WERI-Rb-1 (cell line): Measurements from ENCODE around the gene AFF1.
"Not testable (repeated sequence)": the region's sequence is repeated elsewhere in the genome, so short reads cannot be mapped to it uniquely, and the experiment has no call there.

Experiments used
- DNase-seq: peaks from one replicate; pipeline ENCODE4 v3.0.0-alpha.2; 2020
- H3K27ac ChIP-seq: fragments of 250-450 bp; sonication (Bioruptor Pico); 2 replicates; pipeline ENCODE4 v1.5.1; 2020; ENCODE audit warnings: mild to moderate bottlenecking, moderate library complexity
- H3K27me3 ChIP-seq: fragments of 250-450 bp; sonication (Bioruptor Pico); 2 replicates; pipeline ENCODE4 v1.5.1; 2021; ENCODE audit warnings: mild to moderate bottlenecking, low read depth, moderate library complexity; ENCODE audit not compliant: insufficient read depth, severe bottlenecking
- H3K36me3 ChIP-seq: fragments of 250-450 bp; sonication (Bioruptor Pico); 2 replicates; pipeline ENCODE4 v1.5.1; 2020; ENCODE audit warnings: mild to moderate bottlenecking, moderate library complexity
- H3K4me3 ChIP-seq: 2 replicates; pipeline ENCODE4 v1.5.1; 2011; ENCODE audit warnings: low read depth, mild to moderate bottlenecking, control low read depth, low read length
- H3K9me3 ChIP-seq: fragments of 250-450 bp; sonication (Bioruptor Pico); 2 replicates; pipeline ENCODE4 v1.5.1; 2021; ENCODE audit warnings: mild to moderate bottlenecking, moderate library complexity; ENCODE audit not compliant: severe bottlenecking
- CTCF ChIP-seq: IDR thresholded peaks from 2 replicates; pipeline ENCODE4 v1.5.1; 2011; ENCODE audit warnings: low read depth, mild to moderate bottlenecking, control low read depth, inconsistent platforms, low read length

The AFF1 gene

DNA sequence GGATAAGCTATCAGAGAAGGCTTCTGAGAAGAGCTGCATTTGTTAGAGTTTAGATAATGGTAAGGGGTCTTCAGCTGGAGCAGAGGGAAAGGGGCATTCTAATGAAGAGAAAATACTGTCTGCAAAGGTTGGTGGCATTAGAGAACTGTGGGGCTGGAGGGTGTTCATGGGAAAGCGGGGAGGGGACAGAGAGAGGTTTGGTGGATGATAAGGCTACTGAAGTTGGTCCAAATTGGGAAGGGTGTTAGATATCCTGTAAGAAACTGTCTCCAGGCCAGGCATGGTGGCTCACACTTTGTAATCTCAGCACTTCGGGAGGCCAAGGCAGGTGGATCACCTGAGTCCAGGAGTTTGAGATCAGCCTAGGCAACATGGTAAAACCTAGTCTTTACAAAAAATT, 59.9 kb downstream of the AFF1 start:
- no peak overlapping the region for H3K4me3 ChIP-seq
- no peak for DNase-seq
- H3K9me3 ChIP-seq = no peaks in the 10 kb centered on the region
- no peak overlapping the region for H3K27ac ChIP-seq
- no peaks in the 10 kb centered on the region for H3K36me3 ChIP-seq
- no peaks in the 10 kb centered on the region for H3K27me3 ChIP-seq
- TF ChIP-seq CTCF = no peak

GRCh38 chr4:86996510-86996909, 61.7 kb downstream of the AFF1 start:
- H3K27ac ChIP-seq = peak overlapping the region; percentile 77
- not testable (repeated sequence) for DNase-seq, H3K9me3 ChIP-seq, H3K4me3 ChIP-seq, H3K27me3 ChIP-seq, H3K36me3 ChIP-seq

- no peaks in the 10 kb centered on the region for H3K27me3 ChIP-seq
- no peak overlapping the region; the same call in 1 of the 2 replicates for H3K27ac ChIP-seq
- H3K4me3 ChIP-seq = no peak overlapping the region
- H3K36me3 ChIP-seq = no peaks in the 10 kb centered on the region
- no peaks in the 10 kb centered on the region for H3K9me3 ChIP-seq
- DNase-seq = no peak
- no peak for TF ChIP-seq CTCF
Measured at GRCh38 chr4:86999136-86999643, 64.4 kb downstream of the AFF1 start.

GRCh38 chr4:87002682-87003043, 67.9 kb downstream of the AFF1 start:
- Histone ChIP-seq H3K27me3 (no peaks in the 10 kb centered on the region), H3K4me3 (no peak overlapping the region), H3K27ac (no peak overlapping the region), H3K36me3 (no peaks in the 10 kb centered on the region; the same call in 1 of the 2 replicates), H3K9me3 (no peaks in the 10 kb centered on the region)
- TF ChIP-seq CTCF = no peak
- DNase-seq = peak; percentile 60

DNA sequence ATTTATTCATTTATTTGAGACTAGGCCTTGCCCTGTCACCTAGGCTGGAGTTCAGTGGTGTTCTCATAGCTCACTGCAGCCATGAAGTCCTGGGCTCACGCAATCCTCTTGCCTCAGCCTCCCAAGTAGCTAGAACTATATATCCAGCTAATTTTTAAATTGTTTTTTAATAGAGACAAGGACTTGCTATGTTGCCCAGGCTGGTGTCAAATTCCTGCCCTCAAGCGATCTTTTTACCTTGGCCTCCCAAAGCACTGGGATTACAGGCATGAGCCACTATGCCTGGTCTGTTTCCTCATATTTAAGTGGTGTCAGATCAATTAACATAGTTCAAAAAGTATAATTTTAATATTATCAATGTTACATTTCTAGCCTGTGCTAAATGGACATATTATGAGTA, 68.5 kb downstream of the AFF1 start:
- Histone ChIP-seq H3K4me3 (no peak overlapping the region), H3K36me3 (no peaks in the 10 kb centered on the region; the same call in 1 of the 2 replicates), H3K27ac (no peak overlapping the region), H3K9me3 (no peaks in the 10 kb centered on the region), H3K27me3 (no peaks in the 10 kb centered on the region)
- TF ChIP-seq CTCF = no peak
- DNase-seq = no peak

GRCh38 chr4:87005369-87005689, 70.5 kb downstream of the AFF1 start:
- TF ChIP-seq CTCF = no peak
- Histone ChIP-seq H3K27ac (peak overlapping the region; percentile 99), H3K27me3 (no peaks in the 10 kb centered on the region), H3K4me3 (no peak overlapping the region), H3K36me3 (no peaks in the 10 kb centered on the region; the same call in 1 of the 2 replicates), H3K9me3 (no peaks in the 10 kb centered on the region)
- DNase-seq = no peak
